ENCODE data around the gene CKAP4.
A peak's percentile ranks its signal among the peaks of the same experiment; 100 is the strongest.

Gene CKAP4

DNA sequence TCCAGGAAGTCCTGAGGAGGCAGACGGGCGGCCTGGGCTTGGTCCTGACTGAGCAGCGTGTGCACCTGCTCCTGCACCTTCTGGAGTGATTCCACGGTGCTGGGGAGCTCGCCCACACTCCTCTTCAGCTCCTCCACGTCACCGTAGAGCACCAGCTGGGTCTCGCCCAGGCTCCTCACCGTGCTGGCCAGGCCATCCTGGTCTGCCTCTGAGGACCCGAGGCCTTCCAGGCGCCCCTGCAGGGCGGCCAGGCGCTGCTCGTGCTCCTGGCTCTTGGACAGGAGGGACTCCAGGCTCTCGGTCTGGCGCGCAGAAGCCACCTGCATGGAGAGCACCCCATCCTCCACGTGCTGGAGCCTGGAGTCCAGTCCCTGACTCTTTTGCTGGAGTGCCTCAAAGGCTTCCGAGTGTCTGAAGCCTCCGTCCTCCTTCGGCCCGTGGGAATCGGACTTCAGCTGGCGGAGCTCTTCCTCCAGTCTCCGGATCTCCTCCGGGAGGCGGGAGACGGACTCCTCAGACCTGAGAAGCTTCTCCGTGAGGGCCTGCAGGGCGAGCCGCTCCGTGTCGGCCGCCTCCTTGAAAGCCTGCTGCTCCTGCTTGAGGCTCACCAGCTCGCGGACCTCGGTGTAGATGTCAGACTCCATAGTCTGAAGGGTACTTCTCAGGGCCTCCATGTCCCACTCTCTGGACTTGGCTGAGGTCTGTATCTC, 8.4 kb downstream of the CKAP4 start:
- no peak for DNase-seq

DNA sequence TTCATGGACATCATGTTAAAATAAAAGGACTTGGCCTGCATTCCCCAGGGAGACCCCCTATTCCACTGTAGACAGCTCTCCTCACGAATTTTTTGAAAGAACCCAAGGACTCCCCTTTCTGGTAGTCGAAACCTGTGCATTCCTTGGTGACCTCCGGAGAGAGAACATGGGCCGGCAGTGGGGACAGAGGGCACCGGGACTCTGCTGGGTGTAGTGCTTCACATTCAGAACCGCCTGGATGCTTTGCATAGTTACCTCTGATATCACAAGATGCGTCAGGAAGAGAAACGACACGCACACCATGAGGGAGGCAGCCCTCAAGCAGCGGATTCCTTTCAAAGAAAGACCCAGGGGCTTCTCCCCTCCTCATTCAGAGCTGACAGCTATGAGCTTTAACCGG, 9.7 kb downstream of the CKAP4 start:
- no peak for DNase-seq

DNA sequence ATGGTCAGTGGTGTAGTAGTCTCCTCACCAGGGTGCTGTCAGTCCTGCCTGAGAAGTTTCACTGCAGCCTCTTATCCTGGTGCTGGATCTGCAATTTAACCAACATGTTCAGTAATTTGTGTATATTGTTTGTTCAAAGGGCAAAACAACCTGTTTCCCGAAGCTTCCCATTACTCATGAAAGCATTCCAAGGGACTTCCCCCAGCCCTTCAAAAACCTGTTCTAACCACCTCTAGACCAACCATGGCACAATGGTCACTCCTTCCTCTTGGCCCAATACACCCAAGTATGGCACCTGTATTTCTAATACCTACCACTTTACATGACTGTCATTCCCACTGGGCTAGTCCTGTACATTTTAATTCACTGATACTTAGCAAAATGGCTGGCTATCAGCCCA, 12.1 kb downstream of the CKAP4 start:
- no peak for DNase-seq

DNA sequence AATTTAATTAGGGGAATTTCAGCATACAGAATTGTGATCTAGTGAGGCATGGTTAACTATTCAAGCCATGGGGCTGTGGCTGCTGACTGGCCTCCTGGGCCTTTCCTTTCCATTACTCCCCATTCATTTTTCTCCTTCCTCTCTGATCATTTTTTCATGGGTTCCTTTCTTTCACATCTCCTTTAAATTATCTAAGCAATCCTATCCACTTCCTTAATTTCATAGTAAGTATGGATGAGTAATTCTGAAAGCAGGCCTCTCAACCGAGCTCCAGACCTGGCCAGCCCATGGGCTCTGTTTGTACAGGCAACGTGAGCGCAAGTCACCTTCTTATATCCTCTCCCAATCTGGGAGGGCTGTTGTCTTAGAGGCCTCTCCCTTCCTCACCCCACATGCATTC, 13.4 kb downstream of the CKAP4 start:
- DNase-seq, result peak; percentile 34 to 50

DNA sequence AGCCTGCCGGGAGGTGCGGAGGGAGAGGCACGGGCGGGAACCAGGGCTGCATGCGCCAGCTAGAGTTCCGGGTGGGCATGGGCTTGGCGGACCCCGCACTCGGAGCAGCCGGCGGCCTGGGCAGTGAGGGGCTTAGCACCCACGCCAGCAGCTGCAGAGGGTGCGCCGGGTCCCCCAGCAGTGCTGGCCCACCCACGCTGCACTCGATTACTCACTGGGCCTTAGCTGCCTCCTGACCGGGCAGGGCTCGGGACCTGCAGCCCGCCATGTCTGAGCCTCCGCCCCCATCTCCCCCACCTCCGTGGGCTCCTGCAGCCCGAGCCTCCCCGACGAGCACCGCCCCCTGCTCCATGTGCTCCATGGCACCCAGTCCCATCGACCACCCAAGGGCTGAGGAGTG, 14.8 kb downstream of the CKAP4 start:
- no peak for DNase-seq

DNA sequence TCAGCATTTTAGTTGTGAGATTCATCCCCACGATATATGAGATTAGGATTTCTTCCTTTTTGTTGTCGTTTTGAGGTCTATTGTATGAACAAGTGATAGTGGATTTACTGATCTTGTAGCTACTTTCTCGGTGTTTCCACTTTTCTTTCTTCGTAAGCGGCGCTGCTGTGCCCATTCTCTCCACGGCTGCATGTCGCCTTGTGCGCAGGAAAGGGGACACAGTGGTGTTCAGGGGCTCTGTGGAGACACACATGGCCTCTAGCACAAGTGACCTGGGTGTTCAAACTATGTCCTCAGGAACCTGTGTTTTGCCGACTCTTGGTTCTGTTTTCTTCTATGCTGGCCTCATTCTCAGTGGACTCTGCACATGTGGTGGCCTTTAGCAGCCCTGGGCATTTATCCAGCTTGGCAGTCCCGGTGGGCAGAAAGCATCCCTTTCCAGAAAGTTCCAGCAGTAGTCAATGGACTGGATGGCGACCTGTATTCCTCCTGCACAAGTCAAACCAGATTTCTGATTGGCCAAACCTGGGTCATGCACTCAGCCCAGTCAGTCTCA, 18.7 kb downstream of the CKAP4 start:
- DNase-seq, result no peak

DNA sequence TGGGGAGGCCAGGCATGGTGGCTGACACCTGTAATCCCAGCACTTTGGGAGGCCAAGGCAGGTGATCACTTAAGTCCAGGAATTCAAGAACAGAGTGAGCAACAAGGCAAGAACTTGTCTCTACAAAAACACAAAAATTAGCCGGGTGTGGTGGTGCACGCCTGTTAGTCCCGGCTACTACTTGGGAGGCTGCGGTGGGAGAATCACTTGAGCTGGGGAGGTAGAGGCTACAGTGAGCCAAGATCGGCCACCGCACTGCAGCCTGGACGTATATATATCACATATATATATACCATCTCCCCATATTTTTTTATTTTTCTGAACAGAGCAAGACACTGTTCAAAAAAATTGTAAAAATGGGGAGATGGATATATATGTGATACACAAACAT, 19.5 kb downstream of the CKAP4 start:
- DNase-seq, result no peak

DNA sequence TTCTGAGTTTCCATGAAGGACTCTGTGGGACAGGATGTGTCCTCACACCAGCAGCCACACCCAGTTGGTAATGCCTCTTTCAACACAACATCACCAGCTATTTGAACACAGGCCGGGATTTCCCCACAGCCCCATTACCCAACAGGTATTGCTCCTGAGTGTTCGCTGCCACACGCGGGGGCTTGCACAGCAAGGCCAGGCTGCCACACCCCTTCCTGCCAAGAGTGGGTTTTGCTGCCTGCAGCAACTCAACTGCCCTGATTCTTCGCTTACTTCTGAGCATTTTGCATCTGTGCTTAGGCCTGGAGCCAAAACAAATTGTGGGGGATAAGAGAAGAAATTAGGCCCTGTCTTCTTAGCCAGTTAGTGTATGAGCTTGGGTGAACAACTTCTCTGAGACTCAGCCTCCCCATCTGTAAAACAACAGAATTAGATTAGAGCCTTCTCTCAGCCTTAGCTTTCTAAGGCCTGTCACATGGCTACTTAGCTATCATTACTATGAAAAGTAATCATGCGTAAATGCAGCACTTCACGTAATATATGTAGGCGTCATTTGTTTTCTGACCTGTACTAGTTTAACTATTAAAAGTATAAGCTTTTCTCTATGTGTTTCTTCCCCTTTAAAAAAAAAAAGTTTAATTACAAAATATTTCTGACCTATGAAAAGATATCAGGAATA, 20.0 kb downstream of the CKAP4 start:
- peak; percentile 93 to 98 for DNase-seq

DNA sequence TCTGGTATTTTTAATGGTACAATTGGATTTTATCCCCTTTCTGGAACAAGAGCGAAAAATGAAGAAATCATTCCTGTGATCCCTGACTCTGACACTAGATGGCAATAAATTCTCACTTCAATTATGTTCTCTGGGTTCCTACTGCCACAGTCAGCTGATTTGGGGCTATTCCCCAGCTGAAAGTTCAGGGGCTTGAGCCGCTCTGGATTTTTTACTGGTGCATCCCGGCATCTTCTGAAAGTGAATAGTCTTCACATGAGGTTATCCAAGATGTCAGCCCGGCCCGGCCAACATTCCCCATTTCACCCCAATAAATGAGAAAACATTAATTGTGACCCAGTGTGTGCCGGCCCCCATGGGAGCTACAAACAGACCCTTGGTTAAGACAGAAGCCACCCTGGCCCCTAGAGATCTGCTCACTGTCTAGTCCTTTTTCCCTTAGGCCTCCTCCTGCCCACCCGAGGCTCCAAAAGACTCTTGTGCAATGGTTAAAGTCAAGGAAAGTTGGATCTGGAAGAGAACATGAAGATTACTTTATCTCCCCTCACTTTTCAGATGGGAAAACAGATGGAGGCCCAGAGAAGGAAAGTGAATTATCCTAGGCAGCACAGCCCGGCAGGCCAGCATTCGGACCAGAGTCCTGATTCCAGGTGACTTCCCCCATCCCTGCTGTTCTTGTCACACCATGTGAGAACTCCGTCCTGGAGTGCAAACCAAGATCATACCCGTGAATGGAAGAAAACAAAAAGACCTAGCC, 20.8 kb downstream of the CKAP4 start:
- peak; percentile 68 to 89 for DNase-seq

DNA sequence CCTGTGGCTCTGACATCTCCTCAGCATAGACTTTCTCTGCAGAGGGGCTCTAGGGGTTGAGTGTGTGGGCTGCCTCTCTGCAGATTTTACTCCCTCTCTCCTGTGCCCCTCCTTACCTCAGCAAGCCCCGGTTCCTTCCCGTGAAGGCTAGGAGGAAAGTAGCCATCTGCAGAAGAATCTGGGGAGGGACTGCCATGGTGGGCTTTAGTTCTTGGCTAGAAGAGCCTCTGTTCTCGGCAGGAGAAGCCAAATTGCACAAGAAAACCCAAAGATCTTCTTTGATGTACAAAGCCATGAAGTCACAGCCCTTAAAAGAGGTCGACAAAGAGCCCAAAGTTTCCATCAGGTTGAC, 23.5 kb downstream of the CKAP4 start:
- no peak for DNase-seq

DNA sequence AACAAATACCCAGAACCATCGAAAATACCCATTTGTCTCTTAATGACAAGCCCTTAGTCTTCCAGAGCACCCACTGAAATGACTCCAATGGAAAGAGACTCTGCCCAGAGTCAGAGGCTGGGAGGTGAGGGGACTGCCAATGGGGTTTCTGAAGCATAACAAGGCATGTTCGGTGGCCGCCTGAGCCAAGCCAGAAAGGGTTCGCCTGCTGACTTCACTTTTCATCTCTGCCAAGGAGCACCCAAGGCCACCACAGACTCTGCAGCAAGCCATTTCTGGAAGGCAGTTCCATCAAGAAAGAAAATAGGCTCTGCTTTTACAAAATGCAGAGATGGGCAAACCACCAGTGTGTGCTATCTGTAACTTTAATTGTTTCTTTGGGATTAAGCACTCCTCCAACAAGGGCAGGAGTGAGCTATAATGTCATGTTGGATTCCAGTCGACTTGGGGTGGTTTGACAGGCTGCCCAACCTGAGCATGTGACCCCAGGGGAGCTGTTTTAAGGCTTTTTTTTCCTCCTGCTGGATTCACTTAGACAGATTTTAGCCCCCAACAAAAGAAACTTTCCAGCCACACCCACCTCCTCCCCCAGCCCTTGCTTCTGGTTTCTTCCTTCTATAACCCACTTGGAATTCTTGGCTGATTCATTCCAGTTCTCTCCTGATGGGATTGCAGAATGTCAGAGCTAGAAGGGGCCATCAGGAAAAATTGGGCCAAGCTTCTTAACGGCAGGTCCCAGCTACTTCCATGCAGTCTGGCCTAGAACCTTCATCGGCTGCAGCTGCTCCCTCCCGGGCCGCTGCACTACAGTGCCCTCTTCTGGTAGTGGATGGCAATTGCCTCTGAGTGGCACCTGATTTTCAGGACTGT, 24.1 kb downstream of the CKAP4 start:
- peak; percentile 72 to 73 for DNase-seq

DNA sequence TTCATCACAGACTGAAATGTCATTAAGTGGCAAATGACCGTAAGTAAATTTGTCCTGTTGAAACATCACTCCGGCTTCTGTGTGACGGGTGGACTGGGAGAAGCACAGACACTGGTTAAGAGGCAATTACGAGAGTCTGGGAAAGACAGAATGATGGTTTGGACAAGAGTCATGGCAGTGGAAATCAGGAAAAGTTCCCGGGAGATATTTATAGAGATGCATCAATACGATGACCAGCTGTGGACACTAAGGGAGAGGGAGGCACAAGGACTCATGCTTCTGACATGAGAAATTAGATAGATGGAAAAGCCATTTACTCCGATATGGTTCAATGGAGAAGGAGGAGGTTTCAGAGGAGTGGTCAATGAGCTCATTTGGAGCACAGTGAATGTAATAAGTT, 27.3 kb downstream of the CKAP4 start:
- DNase-seq, result no peak

DNA sequence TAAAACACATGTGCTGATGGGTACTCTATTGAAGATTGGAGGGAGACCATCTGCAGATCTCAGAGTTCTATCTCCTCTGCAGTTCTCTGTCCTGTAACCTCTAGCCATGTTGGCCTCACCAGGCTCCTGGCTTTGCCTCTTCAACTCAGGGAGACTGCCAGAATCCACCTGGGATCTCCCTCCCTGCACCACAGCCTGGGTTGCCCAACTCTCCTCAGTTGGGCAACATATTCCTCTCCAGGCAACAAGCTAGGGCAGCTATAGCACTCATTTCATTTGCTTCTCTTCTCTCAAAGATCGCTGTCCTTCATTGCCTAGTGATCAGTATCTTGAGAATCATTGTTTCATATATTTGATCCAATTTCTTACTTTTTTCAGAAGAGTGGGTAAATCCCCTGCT, 28.8 kb downstream of the CKAP4 start:
- no peak for DNase-seq

DNA sequence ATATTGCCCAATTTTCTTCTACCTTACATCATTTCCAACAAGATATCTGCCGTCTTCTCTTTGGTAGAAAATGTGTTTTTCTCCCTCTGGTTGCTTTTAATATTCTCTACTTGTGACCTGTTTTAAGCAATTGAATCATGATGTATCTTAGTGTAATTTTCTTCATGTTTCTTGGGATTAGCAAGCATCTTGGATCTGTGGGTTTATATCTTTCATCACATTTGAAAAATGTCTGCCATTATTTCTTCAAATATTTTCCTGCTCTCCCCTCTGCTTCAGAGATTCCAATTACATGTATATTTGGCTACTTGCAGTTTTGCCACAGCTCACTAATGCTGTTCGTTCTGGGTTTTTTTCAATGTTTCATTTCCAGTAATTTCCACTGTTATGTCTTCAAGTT, 30.1 kb downstream of the CKAP4 start:
- DNase-seq, result no peak

DNA sequence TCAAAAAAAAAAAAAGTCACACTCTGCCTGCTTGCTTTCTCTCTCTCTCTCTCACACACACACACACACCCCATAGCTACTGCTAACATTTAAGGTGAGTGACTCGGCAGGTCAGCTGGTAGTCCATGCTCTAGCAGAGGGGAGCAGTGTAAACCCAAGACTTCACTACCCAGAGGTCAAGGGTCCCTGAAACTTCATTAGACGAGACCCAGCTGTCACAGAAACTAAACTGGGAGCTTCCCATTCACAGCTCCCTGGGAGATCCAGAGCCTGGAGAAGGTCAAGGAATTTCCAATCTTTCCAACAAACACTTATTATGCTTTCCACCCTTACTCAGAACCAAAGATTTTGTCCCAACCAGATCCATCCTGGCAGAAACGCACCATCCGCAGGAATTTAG, 33.2 kb downstream of the CKAP4 start:
- no peak for DNase-seq

DNA sequence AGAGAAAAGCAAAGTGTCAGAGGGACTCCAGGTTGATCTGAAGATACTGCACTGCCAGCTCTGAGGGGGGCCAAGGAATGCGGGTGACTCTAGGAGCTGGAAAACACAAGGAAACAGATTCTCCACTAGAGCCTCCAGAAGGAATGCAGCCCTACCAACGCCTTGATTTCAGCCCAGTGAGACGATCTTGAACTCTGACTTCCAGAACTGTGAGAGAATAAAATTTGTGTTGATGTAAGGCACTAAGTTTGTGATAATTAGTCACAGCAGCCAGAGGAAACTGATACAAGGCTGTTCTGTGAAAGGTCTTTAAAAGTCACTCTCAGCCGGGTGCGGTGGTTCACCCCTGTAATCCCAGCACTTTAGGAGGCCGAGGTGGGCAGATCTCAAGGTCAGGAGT, 34.2 kb downstream of the CKAP4 start:
- no peak for DNase-seq

DNA sequence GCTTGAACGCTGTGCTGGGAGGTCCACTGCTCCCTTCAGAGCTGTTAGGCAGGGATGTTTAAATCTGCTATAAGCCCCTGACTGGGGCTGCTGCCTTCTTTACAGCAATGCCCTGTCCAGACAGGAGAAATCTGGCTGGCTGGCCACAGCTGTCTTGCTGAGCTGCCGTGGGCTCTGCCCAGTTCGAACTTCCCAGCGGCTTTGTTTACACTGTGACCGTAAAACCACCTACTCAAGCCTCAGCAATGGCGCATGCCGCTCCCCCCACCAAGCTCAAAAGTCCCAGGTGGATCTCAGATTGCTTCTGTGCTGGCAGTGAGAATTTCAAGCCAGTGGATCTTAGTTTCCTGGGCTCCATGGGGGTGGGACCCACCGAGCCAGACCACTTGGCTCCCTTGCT, 35.8 kb downstream of the CKAP4 start:
- DNase-seq, result no peak

DNA sequence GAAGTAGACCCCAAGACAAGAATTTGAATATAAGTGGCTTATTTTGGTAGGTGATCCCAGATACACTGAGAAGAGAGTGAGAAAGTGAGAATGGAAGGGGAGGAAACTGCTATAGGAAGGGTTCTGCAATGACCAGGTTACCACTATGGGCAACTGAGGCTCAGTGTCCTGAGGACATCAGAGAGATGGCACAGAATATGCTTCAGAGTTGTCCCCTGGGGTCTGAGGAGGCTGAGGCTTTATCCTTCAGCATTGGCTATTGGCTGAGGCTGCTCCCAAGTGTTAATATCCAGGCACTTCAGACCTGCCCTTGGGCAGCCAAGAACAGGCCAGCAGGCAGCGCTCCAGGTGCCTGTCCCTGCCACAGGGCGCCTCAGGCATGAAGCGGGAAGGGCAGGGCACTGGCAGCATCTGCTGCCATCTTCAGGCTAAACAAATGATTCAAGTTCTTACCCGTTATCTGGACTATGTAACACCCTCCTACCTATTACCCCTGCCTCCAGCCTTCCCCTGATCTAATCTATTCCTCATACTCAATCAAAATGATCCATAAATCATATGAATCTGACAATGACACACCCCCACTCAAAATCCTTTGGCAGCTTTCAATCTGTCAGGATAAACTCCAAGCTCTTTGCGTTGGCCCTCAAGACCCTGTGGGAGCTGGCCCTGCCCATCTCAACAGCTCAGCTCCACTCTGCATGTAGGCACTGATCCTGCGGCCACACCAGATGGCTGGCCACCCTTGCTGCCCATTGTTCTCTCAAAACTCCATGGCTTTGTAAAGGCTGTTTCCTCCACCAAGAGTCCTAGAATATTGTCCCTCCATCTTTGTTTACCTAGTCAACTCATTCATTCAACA, 42.4 kb downstream of the CKAP4 start:
- DNase-seq, result no peak

DNA sequence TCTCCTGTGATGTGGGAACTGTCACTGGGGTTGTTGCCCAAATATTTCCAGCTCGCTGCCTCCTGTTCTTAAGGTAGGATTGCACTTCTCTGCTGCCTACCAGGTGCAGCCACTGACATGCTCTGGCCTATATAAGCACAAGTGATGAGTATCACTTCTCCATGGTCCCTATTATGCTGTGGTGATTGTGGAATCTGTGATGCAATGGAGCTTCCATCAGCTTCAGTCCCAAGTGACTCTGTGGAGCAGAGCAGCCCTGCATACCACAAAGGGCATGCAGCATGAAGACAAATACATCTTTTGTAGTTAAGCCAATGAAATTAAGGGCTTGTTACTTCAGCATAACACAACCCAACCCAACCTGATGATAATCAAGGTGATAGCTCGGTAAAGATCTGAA, 43.5 kb downstream of the CKAP4 start:
- no peak for DNase-seq

DNA sequence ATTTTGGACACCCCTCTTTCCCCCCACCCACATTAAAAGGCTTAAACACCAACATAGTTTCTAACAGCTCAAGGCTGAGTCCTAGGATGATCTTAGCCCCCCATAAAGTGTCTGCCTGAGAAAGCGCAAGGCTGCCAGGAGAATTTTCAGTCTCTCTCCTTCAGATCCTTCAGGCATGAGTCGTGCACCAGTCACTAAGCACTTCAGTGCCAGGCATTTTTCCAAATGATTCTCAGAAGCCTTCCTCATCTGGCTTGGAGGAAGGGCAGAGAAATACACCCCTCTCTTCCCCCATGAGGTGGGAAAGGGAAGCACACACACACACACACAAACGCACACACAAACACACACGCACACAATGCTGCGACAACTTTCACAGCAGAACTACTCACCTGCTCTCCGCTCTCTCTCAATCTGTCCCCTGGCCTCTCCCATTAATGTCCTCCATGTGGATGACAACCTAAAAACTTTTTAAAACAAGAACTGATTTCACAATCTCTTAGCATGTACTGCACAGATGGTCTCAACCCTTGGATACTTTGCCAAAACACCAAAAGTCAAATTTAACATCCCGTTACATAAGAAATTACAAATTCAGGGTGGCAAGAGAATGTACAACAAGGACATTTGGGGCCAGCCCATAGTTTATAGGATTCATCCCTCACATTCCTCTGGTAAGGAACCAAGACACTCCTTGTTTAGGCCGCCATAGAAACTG, 49.8 kb downstream of the CKAP4 start:
- DNase-seq, result no peak

DNA sequence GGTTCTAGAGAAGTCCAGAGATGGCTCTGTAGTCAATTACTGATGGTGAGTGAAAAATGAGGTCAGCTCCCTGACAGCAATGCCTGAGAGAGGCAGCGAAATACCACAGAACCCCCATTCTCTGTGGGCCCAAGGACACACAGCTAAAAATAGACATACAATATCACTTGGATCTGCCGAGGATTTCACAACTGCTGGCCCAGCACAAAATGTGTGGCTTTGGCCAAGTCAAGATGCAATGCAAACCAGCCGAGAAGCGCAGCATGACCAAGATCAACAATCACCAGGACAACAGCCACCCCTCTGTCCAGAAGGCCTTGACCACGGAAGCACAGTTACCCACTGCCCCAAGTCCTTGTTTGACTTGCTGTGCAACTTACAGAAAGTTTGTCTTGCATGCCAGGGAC, 52.2 kb downstream of the CKAP4 start:
- no peak for DNase-seq
